GM21825 (cell line): ENCODE results near the gene C1RL.

ENCODE experiments used
- ATAC-seq: cut with Tn5 transposase; IDR thresholded peaks from one replicate; pipeline ENCODE4 v1.9.1; 2021; ENCODE audit warnings: mild to moderate bottlenecking, moderate library complexity; ENCODE audit not compliant: unreplicated experiment

Gene C1RL

GRCh38 chr12:7093486-7093885, 15.5 kb downstream of the C1RL start:
- ATAC-seq: no peak

DNA sequence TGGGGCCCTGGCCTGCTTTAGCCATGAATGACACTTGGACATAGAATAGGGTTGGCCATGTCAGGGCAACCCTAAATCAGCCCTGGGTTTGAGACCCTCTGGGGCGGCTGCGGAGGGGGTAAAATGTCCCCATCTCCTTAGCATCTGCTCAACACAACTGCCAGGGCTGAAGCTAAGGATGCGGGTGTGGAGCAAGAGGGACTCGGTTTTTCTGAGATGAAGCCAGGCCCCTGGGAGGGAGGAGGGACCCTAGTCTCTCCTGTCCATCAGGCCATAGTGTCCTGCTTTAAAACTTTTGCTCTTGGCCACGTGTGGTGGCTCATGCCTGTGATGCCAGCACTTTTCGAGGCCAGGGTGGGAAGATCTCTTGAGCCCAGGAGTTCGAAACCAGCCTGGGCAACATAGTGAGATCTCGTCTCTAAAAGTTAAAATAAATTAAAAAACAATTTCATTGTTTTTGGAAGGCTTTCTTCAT, 16.0 kb downstream of the C1RL start:
- no peak for ATAC-seq

- no peak for ATAC-seq
Observed at GRCh38 chr12:7092229-7092985, 16.6 kb downstream of the C1RL start, which contains the start of gene C1R. C1R (minus strand) TSS chr12:7092445; CDS start chr12:7092388, 57 bp downstream.

- ATAC-seq: no peak
Observed at GRCh38 chr12:7091660-7092228, 17.3 kb downstream of the C1RL start.

DNA sequence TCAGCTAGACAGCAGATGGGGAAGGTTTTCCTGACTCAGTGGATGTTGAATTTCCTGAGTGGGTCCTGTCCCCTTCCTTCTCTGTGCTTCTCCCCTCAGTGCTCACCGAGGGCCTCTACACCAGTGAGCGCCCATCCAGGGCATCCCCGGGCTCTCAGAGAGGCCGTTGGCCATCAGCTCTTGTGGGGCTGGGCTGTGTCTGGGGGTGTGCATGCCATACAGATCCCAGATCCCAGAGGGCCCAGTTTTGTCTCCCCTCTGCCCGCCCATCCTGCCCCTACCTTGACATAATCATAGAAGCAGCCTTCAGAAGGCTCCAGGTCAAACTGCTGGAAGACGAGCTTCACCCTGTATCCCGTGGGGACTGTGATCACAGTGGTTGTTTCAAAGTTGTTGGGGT, 17.8 kb downstream of the C1RL start:
- ATAC-seq: no peak

DNA sequence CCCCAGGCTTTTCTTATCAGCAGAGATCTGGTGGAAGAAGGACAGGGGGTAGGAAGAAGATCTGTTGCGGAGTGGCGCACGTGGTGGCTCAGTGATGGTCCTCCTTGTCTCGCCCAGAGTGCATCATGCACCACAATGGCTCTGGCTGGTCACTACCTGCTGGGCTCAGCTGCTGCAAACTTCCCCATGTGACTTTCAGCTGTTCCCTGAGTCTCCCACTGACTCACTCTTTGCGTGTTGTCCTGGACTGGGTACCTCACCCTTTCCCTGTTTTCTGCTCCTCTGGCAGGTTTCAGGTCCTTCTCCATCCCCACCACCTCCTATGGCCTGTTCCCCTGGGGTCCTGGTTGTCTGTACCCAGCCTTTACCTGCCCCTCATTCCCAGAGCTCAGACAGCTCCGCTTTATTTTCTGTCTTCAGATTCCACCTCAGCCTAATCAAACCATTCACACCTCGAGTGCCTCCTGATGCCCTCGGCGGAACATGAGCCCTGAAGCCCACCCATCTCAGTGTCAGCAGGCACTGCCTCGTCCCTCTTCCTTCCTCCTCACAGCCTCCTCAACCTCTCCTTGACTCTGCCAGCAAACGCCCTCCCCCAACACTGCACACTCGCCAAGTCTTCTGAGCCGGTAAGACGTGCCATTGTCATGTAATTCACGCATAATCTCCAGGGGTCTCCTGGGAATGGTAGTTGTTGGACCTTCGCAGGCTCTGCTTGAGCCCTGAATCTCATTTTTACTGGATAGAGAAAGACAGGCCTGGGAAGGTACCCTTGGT, 18.6 kb downstream of the C1RL start:
- ATAC-seq: no peak

DNA sequence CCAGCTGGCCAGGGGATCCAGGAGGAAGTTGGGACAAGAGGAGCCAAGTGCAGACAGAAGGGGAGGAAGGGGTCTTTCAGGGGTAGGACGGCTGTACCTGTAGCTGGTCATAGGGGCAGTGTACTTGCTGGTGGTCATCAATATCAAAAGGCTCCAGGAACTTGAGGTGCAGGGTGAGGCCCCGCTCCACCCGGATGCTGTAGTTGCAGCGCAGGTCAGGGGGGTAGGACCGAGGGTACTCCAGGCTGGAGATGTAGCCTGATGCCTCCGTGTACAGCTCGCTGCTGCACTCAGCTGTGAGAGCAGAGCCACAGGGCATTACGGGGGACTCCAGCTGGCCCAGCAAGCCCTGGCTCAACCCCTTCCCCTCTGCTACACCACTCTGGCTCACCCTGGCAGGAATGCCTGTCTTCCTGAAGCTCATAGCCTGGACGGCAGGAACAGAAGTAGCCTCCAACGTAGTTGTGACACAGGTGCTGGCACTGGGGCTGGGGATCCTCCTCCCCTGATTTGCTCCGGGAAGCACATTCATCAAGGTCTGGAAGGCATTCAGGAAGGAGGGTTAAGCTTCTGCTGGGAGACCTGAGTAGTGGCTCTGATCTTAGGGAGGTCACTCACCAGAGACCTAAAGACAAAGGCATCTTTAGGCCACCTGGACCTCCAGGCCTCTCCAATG, 19.7 kb downstream of the C1RL start:
- no peak for ATAC-seq

- ATAC-seq: no peak
Observed at GRCh38 chr12:7083125-7083524, 25.9 kb downstream of the C1RL start.

DNA sequence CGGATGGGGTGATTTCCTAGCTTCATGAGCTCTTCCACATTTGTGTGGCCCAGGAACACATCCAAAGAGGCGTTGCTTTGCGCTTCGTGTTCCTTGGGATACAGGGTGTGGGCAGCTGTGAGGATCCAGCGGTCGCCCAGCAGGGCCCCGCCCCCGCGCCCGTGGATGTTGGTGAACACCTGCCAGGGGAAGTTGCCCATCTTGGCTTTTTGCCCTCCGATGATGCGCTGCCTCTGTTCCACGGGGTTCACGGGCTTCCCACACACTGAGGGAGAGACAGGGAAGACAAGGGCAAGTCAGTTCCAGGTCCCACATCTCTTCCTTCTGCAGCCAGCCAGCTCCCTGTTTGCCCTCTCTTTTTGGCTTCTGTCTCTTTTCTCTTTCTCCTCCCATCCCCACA, 28.0 kb downstream of the C1RL start:
- no peak for ATAC-seq

DNA sequence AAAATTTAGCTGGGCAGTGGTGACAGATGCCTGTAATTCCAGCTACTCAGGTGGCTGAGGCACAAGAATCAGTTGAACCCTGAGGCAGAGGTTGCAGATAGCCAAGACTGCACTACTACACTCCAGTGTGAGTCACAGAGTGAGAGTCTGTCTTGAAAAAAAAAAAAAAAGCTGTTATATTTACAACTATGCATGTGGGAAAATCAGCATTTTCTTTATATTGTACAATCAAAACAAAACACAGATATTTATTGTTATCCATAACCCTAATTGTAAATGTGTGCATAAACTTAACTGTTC, 29.2 kb downstream of the C1RL start:
- no peak for ATAC-seq

GRCh38 chr12:7078163-7078562, 30.9 kb downstream of the C1RL start:
- no peak for ATAC-seq

GRCh38 chr12:7076493-7076892, 32.5 kb downstream of the C1RL start:
- ATAC-seq: no peak

DNA sequence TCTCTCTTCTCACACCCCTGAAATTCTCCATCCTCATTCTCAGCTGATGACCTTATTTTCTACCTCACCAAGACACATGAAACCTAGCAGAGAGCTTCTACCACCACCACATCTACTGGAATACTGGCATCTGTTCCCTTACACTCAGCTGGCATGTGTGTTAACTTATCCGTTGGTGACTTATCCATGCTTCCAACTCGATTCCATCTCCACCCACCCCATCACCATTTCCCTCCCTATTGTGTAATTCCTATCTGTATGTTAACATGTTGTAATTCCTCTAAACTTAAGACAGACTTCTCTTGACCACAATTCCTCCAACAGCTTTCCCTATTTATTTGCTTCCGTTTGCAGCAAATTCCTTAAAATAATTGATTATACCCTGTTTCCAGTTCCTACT, 33.1 kb downstream of the C1RL start:
- no peak for ATAC-seq

DNA sequence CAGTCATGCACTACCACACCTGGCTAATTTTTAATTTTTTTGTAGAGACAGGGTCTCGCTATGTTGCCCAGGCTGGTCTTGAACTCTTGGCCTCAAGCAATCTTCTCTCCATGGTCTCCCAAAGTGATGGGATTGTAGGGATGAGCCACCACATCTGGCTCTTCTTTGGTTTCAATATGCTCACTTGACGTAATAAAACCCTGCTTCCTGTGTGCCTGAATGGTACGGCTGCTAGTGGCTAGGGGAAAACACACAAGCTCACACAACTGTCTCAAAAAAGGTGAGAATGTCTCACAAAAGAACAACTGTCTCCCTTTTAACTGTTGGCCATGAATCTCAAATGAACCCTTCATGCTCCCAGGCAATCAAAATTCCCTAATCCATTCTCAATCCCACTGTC, 33.5 kb downstream of the C1RL start:
- ATAC-seq: no peak

DNA sequence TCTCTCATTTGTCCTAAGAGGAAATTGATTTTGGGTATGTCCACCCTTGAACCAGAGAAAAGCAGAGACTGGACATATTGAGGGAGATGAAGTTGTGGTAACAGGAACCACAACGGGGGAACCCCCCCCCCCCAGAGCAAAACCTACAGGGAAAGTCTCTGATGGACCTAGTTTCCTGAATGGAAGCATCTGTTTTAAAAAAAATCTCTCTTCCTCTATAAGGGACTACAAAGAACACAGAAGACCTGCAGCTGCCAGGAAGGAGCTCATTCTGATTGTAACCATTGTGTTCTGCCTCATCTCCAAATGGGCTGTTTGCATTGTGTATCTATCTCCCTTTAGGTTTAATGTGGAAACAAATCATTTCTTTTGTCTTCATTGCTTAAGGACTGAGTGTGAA, 35.1 kb downstream of the C1RL start:
- ATAC-seq: no peak

DNA sequence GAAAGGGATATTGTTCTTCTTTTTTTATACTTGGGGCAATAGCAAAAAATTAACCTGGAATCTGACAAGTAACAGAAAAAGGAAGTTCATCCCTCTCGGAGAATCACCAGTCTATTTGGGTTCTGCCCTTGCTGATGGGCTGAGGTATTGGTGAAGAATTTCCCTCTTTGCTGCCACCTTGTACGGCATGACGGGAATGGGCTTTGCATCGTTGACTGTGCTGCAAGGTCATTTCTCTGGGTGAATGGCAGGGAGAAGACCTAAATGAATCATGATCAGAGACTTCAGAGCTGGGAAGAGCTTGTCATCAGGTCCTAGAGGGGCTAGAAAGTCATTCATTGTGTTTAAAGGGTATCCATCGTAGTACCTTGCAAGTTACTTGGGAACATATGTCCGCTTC, 36.5 kb downstream of the C1RL start:
- no peak for ATAC-seq

DNA sequence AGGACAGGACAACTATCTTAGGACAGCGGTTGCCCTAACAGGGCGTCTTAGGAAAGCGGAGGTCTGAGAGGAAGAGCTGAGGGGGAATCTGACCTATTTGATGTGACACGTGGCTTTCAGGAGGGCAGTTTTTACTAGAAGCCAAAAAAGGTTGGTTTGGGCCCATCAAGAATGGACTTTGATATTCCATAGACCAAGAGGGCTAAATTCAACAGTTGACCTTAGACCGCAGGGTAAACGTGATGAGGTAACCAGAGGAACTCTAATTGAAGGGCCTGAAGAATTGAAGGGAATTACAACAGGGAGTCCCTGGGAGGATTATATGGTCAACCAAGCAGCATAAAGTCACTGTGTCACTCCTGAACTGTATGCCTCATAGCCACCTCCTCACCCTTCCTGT, 37.0 kb downstream of the C1RL start:
- no peak for ATAC-seq

DNA sequence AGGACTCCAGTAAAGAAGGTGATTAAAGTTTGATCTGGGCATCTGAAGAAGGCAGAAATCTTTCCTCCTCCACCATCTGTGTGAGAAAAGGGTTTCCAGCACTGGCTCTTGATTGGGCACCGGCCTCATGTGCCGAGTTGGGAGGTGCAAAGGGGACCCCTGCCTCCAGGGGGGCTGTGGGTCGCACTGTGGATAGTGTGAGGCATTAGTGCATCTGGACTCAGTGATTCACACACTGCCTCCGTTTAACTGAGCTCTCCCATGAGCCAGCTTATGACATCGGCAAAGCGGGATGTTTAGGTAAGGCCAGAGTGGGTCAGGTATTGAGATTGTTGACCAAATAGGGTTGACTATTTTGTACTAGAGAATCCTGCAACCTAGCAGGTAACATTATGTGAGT, 39.6 kb downstream of the C1RL start:
- no peak for ATAC-seq

- ATAC-seq: no peak
Observed at GRCh38 chr12:7068994-7069346, 40.0 kb downstream of the C1RL start.

GRCh38 chr12:7068240-7068993, 40.6 kb downstream of the C1RL start:
- ATAC-seq: no peak

GRCh38 chr12:7067096-7067495, 41.9 kb downstream of the C1RL start:
- ATAC-seq: no peak
